ENCODE measurements around the gene GNAI3. TPM values are rescaled to one million over a fixed set of nuclear protein-coding genes. Genes with fewer than 3 reads are reported as not detected.

GNAI3 gene
- total RNA-seq, 4 donors from 2014 or later, result 5.9 to 7.2 (median 6.6) TPM

DNA sequence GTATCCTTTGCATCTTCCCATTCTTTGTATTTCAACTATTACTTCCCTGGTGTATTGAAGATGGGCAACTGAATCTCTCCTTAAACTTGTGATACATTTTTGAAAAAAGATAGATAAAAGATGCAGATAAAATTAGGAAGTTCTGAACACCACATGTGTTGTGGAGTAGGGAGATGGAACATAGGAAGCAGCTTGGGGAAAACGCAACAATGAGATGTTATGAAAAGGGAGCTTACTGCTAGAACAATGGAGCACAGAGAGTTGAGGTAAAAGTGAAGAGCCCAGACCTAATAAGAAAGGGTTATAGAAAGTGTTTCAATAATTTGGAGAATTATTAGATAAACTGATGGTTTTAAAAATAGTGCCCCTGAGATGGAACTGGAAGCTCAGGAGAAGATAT is 20.9 kb downstream of the GNAI3 start:
- peaks cover 42 to 72% (median 64%) of the 10 kb centered on the region in 4 donors for H3K4me1 ChIP-seq
- no peaks in the 10 kb centered on the region for H3K9me3 ChIP-seq
- H3K27ac ChIP-seq (replicated peaks in 1 of 4), result no peak overlapping the region
- WGBS, result 82% methylated on average over 1 of the region's 1 CpG
- DNase-seq (ENCODE audit: extremely low spot score), result no peak
- TF ChIP-seq EP300 (IDR thresholded peaks at IDR 0.05), result no peak
- peaks cover 0 to 5% (median 2%) of the 10 kb centered on the region in 4 donors for H3K36me3 ChIP-seq
- H3K27me3 ChIP-seq, result no peaks in the 10 kb centered on the region
- no peak overlapping the region for H3K4me3 ChIP-seq
- intact Hi-C loops (cut with DNase I), result no loop called here

DNA sequence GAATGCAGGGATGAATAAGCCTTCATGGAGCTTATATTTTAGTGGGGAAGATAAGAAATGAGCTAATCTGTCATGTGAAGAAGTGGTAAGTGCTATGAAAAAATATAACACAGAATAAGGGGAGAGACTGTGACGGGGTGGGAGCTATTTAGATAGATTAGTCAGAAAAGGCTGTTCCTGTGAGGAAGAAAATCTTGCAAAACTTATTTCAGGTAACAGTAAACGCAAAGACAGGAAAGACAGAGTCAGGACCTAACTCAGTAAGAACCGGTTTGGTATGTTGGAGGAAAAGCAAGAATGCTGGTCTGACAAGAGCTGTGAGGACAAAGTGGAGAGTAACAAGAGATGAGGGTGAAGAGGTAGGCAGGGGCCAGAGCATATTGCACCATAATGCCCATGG is 22.0 kb downstream of the GNAI3 start:
- H3K27me3 ChIP-seq, result no peaks in the 10 kb centered on the region
- intact Hi-C loops (cut with DNase I), result no loop called here
- WGBS, result 46% methylated on average over 3 of the region's 3 CpGs
- H3K27ac ChIP-seq (replicated peaks in 1 of 4), result no peak overlapping the region
- no peak for DNase-seq (ENCODE audit: extremely low spot score)
- no peak overlapping the region for H3K4me3 ChIP-seq
- TF ChIP-seq POLR2AphosphoS5 (IDR thresholded peaks at IDR 0.05), result no peak
- TF ChIP-seq EP300 (IDR thresholded peaks at IDR 0.05), result no peak
- no peak for TF ChIP-seq POLR2A (IDR thresholded peaks at IDR 0.05; ENCODE audit: low read depth)
- TF ChIP-seq, protein P1, sequence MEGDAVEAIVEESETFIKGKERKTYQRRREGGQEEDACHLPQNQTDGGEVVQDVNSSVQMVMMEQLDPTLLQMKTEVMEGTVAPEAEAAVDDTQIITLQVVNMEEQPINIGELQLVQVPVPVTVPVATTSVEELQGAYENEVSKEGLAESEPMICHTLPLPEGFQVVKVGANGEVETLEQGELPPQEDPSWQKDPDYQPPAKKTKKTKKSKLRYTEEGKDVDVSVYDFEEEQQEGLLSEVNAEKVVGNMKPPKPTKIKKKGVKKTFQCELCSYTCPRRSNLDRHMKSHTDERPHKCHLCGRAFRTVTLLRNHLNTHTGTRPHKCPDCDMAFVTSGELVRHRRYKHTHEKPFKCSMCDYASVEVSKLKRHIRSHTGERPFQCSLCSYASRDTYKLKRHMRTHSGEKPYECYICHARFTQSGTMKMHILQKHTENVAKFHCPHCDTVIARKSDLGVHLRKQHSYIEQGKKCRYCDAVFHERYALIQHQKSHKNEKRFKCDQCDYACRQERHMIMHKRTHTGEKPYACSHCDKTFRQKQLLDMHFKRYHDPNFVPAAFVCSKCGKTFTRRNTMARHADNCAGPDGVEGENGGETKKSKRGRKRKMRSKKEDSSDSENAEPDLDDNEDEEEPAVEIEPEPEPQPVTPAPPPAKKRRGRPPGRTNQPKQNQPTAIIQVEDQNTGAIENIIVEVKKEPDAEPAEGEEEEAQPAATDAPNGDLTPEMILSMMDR (IDR thresholded peaks at IDR 0.05), result no peak
- no peaks in the 10 kb centered on the region for H3K9me3 ChIP-seq
- H3K4me1 ChIP-seq, result peaks cover 42 to 67% (median 59%) of the 10 kb centered on the region in 4 donors
- peaks cover 0 to 16% (median 6%) of the 10 kb centered on the region in 4 donors for H3K36me3 ChIP-seq

DNA sequence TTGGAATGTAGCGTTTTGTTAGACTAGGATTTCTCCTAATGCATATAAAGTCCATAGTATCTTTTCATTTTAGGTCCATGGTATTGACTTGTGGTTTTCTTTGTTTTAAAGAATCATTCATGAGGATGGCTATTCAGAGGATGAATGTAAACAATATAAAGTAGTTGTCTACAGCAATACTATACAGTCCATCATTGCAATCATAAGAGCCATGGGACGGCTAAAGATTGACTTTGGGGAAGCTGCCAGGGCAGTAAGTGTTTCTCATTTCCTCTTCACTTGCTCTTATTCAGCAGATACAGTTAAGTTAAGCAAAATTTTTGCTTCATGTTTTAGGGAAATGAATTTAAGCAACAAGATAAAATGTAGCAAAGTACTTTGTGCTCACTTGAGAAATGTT is 25.4 kb downstream of the GNAI3 start:
- peaks cover 0 to 24% (median 13%) of the 10 kb centered on the region in 4 donors for H3K36me3 ChIP-seq
- TF ChIP-seq POLR2A (IDR thresholded peaks at IDR 0.05; ENCODE audit: low read depth) (no peak), EP300 (IDR thresholded peaks at IDR 0.05) (no peak), POLR2AphosphoS5 (IDR thresholded peaks at IDR 0.05) (no peak)
- TF ChIP-seq, protein P1 (IDR thresholded peaks at IDR 0.05), result no peak
- peaks cover 27 to 51% (median 41%) of the 10 kb centered on the region in 4 donors for H3K4me1 ChIP-seq
- intact Hi-C loops (cut with DNase I), result no loop called here
- no peak for DNase-seq (ENCODE audit: extremely low spot score)
- no peaks in the 10 kb centered on the region for H3K9me3 ChIP-seq
- no peak overlapping the region for H3K27ac ChIP-seq (replicated peaks in 1 of 4)
- 68% methylated on average over 2 of the region's 2 CpGs for WGBS
- H3K4me3 ChIP-seq, result no peak overlapping the region
- no peaks in the 10 kb centered on the region for H3K27me3 ChIP-seq

DNA sequence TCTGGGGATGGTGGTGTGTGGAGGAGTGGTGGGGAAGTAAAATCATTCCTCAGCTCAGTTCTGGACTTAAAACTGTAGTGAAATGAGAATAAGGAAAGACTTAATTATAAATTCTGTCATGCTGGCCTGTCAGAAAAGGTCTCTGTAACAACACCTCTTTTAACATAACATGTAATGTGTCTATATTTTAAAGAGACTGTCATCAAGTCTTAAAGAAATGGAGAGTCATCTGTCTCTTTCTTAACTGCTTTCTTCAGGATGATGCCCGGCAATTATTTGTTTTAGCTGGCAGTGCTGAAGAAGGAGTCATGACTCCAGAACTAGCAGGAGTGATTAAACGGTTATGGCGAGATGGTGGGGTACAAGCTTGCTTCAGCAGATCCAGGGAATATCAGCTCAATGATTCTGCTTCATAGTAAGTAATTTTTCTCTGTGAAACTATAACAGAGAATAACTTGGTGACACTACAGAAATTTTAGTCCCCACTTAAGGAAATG is 30.6 kb downstream of the GNAI3 start:
- intact Hi-C loops (cut with DNase I), result no loop called here
- Histone ChIP-seq H3K36me3 (peaks cover 0 to 67% (median 39%) of the 10 kb centered on the region in 4 donors), H3K9me3 (no peaks in the 10 kb centered on the region), H3K4me1 (peaks cover 0 to 26% (median 23%) of the 10 kb centered on the region in 4 donors), H3K27ac (replicated peaks in 1 of 4) (peak overlapping the region; percentile 60 to 69 (median 66)), H3K27me3 (no peaks in the 10 kb centered on the region), H3K4me3 (no peak overlapping the region)
- 31% methylated on average over 3 of the region's 3 CpGs for WGBS
- no peak for DNase-seq (ENCODE audit: extremely low spot score)
- TF ChIP-seq POLR2AphosphoS5 (IDR thresholded peaks at IDR 0.05), result no peak
- TF ChIP-seq, protein P1 (IDR thresholded peaks at IDR 0.05), result no peak
- TF ChIP-seq EP300 (IDR thresholded peaks at IDR 0.05), result no peak
- no peak for TF ChIP-seq POLR2A (IDR thresholded peaks at IDR 0.05; ENCODE audit: low read depth)

DNA sequence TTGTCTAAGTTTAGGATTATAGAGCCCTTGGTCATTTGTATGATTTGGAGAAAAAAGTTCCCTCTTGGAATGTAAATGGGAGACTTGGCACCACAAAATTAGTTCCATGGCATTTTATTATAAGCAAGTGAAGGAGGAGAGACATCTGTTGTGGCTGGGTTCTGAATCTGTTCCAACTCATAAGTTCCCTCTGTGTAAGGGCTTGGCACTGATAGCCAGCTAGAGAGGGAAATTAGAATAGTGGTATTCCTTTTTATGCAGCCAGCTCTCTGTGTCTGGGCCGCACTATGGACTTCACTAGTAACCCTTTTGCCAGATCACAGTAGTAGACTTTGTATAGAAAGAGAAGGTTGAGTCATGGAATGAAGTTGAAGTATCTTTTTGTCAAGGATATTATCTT is 31.1 kb downstream of the GNAI3 start:
- WGBS, result 48% methylated on average over 1 of the region's 1 CpG
- H3K36me3 ChIP-seq, result peaks cover 0 to 67% (median 41%) of the 10 kb centered on the region in 4 donors

DNA sequence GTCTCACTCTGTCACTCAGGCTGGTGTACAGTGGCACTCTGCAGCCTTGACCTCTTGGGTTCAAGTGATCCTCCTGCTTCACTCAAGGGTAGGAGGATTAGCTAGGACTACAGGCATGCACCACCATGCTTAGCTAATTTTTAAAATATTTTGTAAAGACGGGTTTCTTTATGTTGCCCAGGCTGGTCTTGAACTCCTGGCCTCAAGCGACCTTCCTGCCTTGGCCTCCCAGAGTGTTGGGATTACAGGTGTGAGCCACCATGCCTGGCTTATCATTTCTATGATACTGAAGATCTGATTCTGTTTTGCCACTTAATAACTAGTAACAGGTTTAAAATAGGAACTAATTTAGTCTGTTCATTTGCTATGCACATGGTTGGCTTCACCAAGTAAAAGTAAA is 33.6 kb downstream of the GNAI3 start:
- Histone ChIP-seq H3K27ac (replicated peaks in 1 of 4) (no peak overlapping the region), H3K4me1 (peaks cover 0 to 26% (median 23%) of the 10 kb centered on the region in 4 donors), H3K4me3 (no peak overlapping the region), H3K27me3 (no peaks in the 10 kb centered on the region), H3K36me3 (peaks cover 12 to 79% (median 52%) of the 10 kb centered on the region in 4 donors), H3K9me3 (no peaks in the 10 kb centered on the region)
- intact Hi-C loops (cut with DNase I), result no loop called here
- 93% methylated on average over 2 of the region's 2 CpGs for WGBS
- no peak for DNase-seq (ENCODE audit: extremely low spot score)
- TF ChIP-seq POLR2AphosphoS5 (IDR thresholded peaks at IDR 0.05) (no peak), EP300 (IDR thresholded peaks at IDR 0.05) (no peak), POLR2A (IDR thresholded peaks at IDR 0.05; ENCODE audit: low read depth) (no peak)
- TF ChIP-seq, protein P1 (IDR thresholded peaks at IDR 0.05), result no peak

More for the DNA sequence above, 31.1 kb downstream of the GNAI3 start:
- H3K4me3 ChIP-seq, result no peak overlapping the region
- no peak for DNase-seq (ENCODE audit: extremely low spot score)
- TF ChIP-seq EP300 (IDR thresholded peaks at IDR 0.05), result no peak
- H3K27ac ChIP-seq (replicated peaks in 1 of 4), result peak overlapping the region; percentile 60 to 69 (median 66)
- H3K27me3 ChIP-seq, result no peaks in the 10 kb centered on the region
- peaks cover 0 to 26% (median 23%) of the 10 kb centered on the region in 4 donors for H3K4me1 ChIP-seq
- H3K9me3 ChIP-seq, result no peaks in the 10 kb centered on the region
- intact Hi-C loops (cut with DNase I), result no loop called here

Data from esophagus muscularis mucosa (tissue), 4 donors.